ENCODE measurements around the gene PLP1. TPM values are rescaled to one million over a fixed set of nuclear protein-coding genes. Genes with fewer than 3 reads are reported as not detected.

PLP1 gene
- total RNA-seq, 2 donors from 2014 or later, result 2.9 to 77.5 TPM

- no peaks in the 10 kb centered on the region for H3K4me1 ChIP-seq (replicated peaks)
- intact Hi-C loops (cut with DNase I), result no loop called here
- no peaks in the 10 kb centered on the region for H3K9me3 ChIP-seq
- WGBS, result 62% methylated on average over 8 of the region's 8 CpGs
- TF ChIP-seq, protein P1, sequence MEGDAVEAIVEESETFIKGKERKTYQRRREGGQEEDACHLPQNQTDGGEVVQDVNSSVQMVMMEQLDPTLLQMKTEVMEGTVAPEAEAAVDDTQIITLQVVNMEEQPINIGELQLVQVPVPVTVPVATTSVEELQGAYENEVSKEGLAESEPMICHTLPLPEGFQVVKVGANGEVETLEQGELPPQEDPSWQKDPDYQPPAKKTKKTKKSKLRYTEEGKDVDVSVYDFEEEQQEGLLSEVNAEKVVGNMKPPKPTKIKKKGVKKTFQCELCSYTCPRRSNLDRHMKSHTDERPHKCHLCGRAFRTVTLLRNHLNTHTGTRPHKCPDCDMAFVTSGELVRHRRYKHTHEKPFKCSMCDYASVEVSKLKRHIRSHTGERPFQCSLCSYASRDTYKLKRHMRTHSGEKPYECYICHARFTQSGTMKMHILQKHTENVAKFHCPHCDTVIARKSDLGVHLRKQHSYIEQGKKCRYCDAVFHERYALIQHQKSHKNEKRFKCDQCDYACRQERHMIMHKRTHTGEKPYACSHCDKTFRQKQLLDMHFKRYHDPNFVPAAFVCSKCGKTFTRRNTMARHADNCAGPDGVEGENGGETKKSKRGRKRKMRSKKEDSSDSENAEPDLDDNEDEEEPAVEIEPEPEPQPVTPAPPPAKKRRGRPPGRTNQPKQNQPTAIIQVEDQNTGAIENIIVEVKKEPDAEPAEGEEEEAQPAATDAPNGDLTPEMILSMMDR (IDR thresholded peaks at IDR 0.05), result no peak
- TF ChIP-seq POLR2AphosphoS5 (IDR thresholded peaks at IDR 0.05), result no peak
- TF ChIP-seq POLR2A (IDR thresholded peaks at IDR 0.05), result no peak
- H3K27ac ChIP-seq, result no peak overlapping the region
- DNase-seq (ENCODE audit: low spot score), result no peak
- no peaks in the 10 kb centered on the region for H3K36me3 ChIP-seq
- H3K4me3 ChIP-seq, result no peak overlapping the region
- no peaks in the 10 kb centered on the region for H3K27me3 ChIP-seq (replicated peaks; ENCODE audit: insufficient read depth)
These were observed 45.7 kb upstream of the PLP1 start for GRCh38 chrX:103730796-103731493.

- no peak overlapping the region for H3K4me3 ChIP-seq
- no peaks in the 10 kb centered on the region for H3K4me1 ChIP-seq (replicated peaks)
- H3K9me3 ChIP-seq, result no peaks in the 10 kb centered on the region
- H3K27me3 ChIP-seq (replicated peaks; ENCODE audit: insufficient read depth), result no peaks in the 10 kb centered on the region
- no peaks in the 10 kb centered on the region for H3K36me3 ChIP-seq
- WGBS, result 100% methylated on average over 1 of the region's 1 CpG
- TF ChIP-seq POLR2AphosphoS5 (IDR thresholded peaks at IDR 0.05), result no peak
- TF ChIP-seq POLR2A (IDR thresholded peaks at IDR 0.05), result no peak
- TF ChIP-seq, protein P1 (IDR thresholded peaks at IDR 0.05), result no peak
- no peak overlapping the region for H3K27ac ChIP-seq
- DNase-seq (ENCODE audit: low spot score), result no peak
- intact Hi-C loops (cut with DNase I), result no loop called here
These were observed 43.6 kb upstream of the PLP1 start for GRCh38 chrX:103733017-103733416.

GRCh38 chrX:103734125-103734760 lies 42.4 kb upstream of the PLP1 start:
- no peak for TF ChIP-seq POLR2A (IDR thresholded peaks at IDR 0.05)
- TF ChIP-seq, protein P1 (IDR thresholded peaks at IDR 0.05), result no peak
- TF ChIP-seq POLR2AphosphoS5 (IDR thresholded peaks at IDR 0.05), result no peak
- no peak overlapping the region for H3K4me3 ChIP-seq
- no peak for DNase-seq (ENCODE audit: low spot score)
- H3K27me3 ChIP-seq (replicated peaks; ENCODE audit: insufficient read depth), result no peaks in the 10 kb centered on the region
- 42% methylated on average over 4 of the region's 4 CpGs for WGBS
- intact Hi-C loops (cut with DNase I), result no loop called here
- H3K36me3 ChIP-seq, result no peaks in the 10 kb centered on the region
- H3K27ac ChIP-seq, result no peak overlapping the region
- no peaks in the 10 kb centered on the region for H3K4me1 ChIP-seq (replicated peaks)
- no peaks in the 10 kb centered on the region for H3K9me3 ChIP-seq

DNA sequence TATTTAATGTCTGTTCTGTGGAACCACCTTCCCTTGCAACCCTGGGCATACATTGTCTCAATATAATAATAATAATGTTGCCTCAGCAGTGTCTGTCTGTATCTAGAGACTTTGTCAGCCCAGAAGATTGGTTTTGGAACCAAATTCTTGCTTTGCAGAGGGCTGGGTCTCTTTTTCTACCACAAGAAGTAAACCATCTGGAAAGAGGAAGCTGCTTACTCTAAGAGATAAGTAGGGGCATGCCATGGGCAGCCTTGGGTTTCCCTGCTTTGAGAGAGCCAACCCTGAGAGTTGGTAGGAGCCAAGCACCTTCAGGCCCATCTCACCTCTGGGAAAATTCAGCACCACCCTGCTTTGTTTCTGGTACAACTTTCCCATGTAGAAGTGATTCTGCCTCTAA lies 38.9 kb upstream of the PLP1 start:
- DNase-seq (ENCODE audit: low spot score), result no peak
- TF ChIP-seq POLR2A (IDR thresholded peaks at IDR 0.05) (no peak), POLR2AphosphoS5 (IDR thresholded peaks at IDR 0.05) (no peak)
- TF ChIP-seq, protein P1 (IDR thresholded peaks at IDR 0.05), result no peak
- intact Hi-C loops (cut with DNase I), result no loop called here
- Histone ChIP-seq H3K27me3 (replicated peaks; ENCODE audit: insufficient read depth) (no peaks in the 10 kb centered on the region), H3K4me3 (no peak overlapping the region), H3K9me3 (no peaks in the 10 kb centered on the region), H3K27ac (no peak overlapping the region), H3K4me1 (replicated peaks) (no peaks in the 10 kb centered on the region), H3K36me3 (no peaks in the 10 kb centered on the region)

DNA sequence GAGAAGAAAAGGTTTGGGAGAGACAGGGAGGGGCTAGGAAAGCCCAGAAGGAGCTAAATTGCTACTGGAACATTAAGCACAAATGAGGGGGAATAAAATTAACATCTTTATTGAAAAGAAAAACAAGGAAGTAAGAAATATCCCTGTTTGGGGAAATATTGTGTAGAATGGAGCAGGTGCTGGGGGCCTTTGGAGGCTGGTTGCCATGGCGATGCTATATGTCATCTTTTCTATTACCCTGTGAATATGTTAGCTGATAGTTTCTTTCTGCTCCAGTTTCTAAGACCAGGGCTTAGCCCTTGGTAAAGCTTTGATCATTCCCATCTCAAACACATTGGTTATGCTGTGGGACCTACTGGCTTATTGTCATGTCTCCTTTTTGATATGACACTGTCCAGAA lies 37.2 kb upstream of the PLP1 start:
- Histone ChIP-seq H3K4me3 (no peak overlapping the region), H3K36me3 (no peaks in the 10 kb centered on the region), H3K27ac (no peak overlapping the region), H3K4me1 (replicated peaks) (no peaks in the 10 kb centered on the region), H3K27me3 (replicated peaks; ENCODE audit: insufficient read depth) (no peaks in the 10 kb centered on the region), H3K9me3 (no peaks in the 10 kb centered on the region)
- 100% methylated on average over 1 of the region's 1 CpG for WGBS
- no peak for DNase-seq (ENCODE audit: low spot score)
- TF ChIP-seq, protein P1 (IDR thresholded peaks at IDR 0.05), result no peak
- TF ChIP-seq POLR2A (IDR thresholded peaks at IDR 0.05) (no peak), POLR2AphosphoS5 (IDR thresholded peaks at IDR 0.05) (no peak)
- intact Hi-C loops (cut with DNase I), result no loop called here

All from prostate gland (tissue), 2 donors.